Loucy (cell line): Measurements from ENCODE around the gene IRF9.

Experiments
- H2AFZ ChIP-seq: fragments of 200-600 bp; sonication (generic); 2 replicates; pipeline ENCODE4 v1.6.0; 2016; ENCODE audit warnings: antibody characterized with exemption, mild to moderate bottlenecking, low read length, moderate library complexity
- H3F3A ChIP-seq: fragments of 200-600 bp; 2 replicates; pipeline ENCODE4 v1.6.0; 2016; ENCODE audit warnings: antibody characterized with exemption, low read depth, mild to moderate bottlenecking
- H3K27me3 ChIP-seq: fragments of 200-600 bp; sonication (generic); 2 replicates; pipeline ENCODE4 v1.6.1; 2014; ENCODE audit warnings: low read length, mild to moderate bottlenecking; ENCODE audit not compliant: insufficient read depth, poor library complexity, severe bottlenecking
- H3K36me3 ChIP-seq: fragments of 200-600 bp; sonication (generic); 2 replicates; pipeline ENCODE4 v1.6.1; 2016; ENCODE audit warnings: low read length; ENCODE audit not compliant: insufficient read depth
- H3K4me1 ChIP-seq: fragments of 200-600 bp; sonication (generic); 2 replicates; pipeline ENCODE4 v1.5.1; 2014; ENCODE audit warnings: low read length, mild to moderate bottlenecking; ENCODE audit not compliant: insufficient read depth, poor library complexity, severe bottlenecking
- H3K4me2 ChIP-seq: fragments of 200-600 bp; sonication (generic); 2 replicates; pipeline ENCODE4 v1.6.0; 2014; ENCODE audit warnings: antibody characterized with exemption, low read length, low read depth, mild to moderate bottlenecking; ENCODE audit not compliant: poor library complexity, severe bottlenecking
- H3K4me3 ChIP-seq: fragments of 200-600 bp; sonication (generic); 2 replicates; pipeline ENCODE4 v1.5.1; 2014; ENCODE audit warnings: low read length, mild to moderate bottlenecking, mixed read lengths; ENCODE audit not compliant: poor library complexity, severe bottlenecking
- H3K79me2 ChIP-seq: fragments of 200-600 bp; sonication (generic); 2 replicates; pipeline ENCODE4 v1.6.1; 2014; ENCODE audit warnings: low read length; ENCODE audit not compliant: insufficient read depth
- H3K9ac ChIP-seq: fragments of 200-600 bp; sonication (generic); 2 replicates; pipeline ENCODE4 v1.6.0; 2014; ENCODE audit warnings: mild to moderate bottlenecking, low read depth, low read length, moderate library complexity; ENCODE audit not compliant: poor library complexity, severe bottlenecking
- H3K9me2 ChIP-seq: fragments of 200-600 bp; sonication (generic); replicated peaks from 2 replicates; pipeline ENCODE4 v1.6.1; 2016; ENCODE audit warnings: low read depth, low read length, mixed read lengths
- H3K9me3 ChIP-seq: fragments of 200-600 bp; sonication (generic); 2 replicates; pipeline ENCODE4 v1.6.1; 2014; ENCODE audit warnings: mild to moderate bottlenecking, antibody characterized with exemption, low read length, low read depth; ENCODE audit not compliant: insufficient read depth
- H4K20me1 ChIP-seq: fragments of 200-600 bp; sonication (generic); 2 replicates; pipeline ENCODE4 v1.6.0; 2014; ENCODE audit warnings: antibody characterized with exemption, low read length, mild to moderate bottlenecking; ENCODE audit not compliant: insufficient read depth, poor library complexity, severe bottlenecking
- EZH2phosphoT487 ChIP-seq: fragments of 200-600 bp; IDR thresholded peaks from 2 replicates; pipeline ENCODE4 v1.6.1; 2018; ENCODE audit warnings: antibody characterized with exemption, mild to moderate bottlenecking, moderate library complexity, borderline replicate concordance
- TF ChIP-seq, protein P1 (sequence below): fragments of 200-600 bp; sonication (generic); conservative IDR thresholded peaks from 2 replicates; pipeline ENCODE4 v1.5.1; 2014; ENCODE audit warnings: mild to moderate bottlenecking, antibody characterized with exemption, low read length

IRF9 gene

DNA sequence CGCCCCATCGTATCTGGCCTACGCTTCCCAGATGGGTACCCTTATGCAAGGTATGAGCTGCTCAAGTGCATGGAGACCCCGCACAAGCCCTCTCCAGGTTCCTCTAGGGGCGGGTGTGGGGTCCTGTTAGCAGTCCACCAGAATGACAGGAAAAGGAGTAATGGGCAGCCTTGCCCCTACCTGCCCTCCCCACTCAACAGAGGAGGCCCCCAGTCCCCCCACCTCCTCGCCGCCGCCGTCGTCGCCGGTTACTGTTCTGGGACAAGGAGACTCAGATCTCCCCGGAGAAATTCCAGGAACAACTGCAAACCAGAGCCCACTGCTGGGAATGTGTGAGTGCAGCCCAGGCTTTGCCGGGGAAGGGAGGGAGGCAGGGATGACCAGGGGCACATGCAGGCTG lies 16.8 kb downstream of the IRF9 start:
- no peak overlapping the region for H3K9ac ChIP-seq
- peaks cover 7% of the 10 kb centered on the region; the same call in 1 of the 2 replicates for H3K36me3 ChIP-seq
- H2AFZ ChIP-seq = no peak overlapping the region

DNA sequence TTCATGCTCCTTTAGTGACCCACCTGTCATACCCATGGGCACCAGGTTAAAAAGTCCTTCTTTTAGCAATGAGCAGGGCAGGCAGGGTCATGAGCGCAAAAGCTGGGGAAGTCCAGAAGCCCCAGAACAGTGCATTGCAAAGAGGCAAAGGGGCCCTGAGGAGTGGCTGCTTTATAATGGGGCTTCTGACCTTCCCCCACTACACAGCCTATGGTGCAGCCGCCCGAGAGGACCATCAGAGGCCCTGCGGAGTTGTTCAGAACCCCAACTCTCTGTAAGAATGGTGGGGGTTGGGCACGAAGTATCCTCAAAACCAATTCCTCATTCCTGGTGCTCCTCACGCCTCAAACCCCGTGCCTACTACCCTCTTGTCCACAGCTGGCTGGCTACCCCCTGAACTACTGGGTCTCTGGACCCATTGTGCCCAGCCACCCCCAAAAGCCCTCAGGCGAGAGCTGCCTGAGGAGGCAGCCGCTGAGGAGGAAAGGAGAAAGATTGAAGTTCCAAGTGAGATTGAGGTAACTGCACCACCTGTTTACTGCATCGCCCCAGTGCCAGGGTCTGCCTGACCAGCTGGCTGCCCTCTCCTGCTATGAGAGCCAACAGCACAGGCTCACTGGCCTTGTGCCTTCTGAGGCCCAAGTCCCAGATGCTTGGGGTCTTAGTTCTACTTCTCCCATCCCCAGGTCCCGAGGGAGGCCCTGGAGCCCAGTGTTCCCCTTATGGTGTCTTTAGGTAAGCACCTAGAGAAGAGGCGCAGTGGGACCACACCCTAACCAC lies 17.5 kb downstream of the IRF9 start:
- H4K20me1 ChIP-seq = no peaks in the 10 kb centered on the region
- H3K9ac ChIP-seq = no peak overlapping the region
- H3K4me2 ChIP-seq = no peak overlapping the region
- no peaks in the 10 kb centered on the region for H3K9me2 ChIP-seq
- no peak overlapping the region for H3K4me3 ChIP-seq
- TF ChIP-seq EZH2phosphoT487 = no peak
- TF ChIP-seq, protein P1, sequence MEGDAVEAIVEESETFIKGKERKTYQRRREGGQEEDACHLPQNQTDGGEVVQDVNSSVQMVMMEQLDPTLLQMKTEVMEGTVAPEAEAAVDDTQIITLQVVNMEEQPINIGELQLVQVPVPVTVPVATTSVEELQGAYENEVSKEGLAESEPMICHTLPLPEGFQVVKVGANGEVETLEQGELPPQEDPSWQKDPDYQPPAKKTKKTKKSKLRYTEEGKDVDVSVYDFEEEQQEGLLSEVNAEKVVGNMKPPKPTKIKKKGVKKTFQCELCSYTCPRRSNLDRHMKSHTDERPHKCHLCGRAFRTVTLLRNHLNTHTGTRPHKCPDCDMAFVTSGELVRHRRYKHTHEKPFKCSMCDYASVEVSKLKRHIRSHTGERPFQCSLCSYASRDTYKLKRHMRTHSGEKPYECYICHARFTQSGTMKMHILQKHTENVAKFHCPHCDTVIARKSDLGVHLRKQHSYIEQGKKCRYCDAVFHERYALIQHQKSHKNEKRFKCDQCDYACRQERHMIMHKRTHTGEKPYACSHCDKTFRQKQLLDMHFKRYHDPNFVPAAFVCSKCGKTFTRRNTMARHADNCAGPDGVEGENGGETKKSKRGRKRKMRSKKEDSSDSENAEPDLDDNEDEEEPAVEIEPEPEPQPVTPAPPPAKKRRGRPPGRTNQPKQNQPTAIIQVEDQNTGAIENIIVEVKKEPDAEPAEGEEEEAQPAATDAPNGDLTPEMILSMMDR = no peak
- no peak overlapping the region for H2AFZ ChIP-seq
- H3K9me3 ChIP-seq = no peaks in the 10 kb centered on the region
- H3F3A ChIP-seq = no peaks in the 10 kb centered on the region
- H3K27me3 ChIP-seq = no peaks in the 10 kb centered on the region
- H3K4me1 ChIP-seq = no peaks in the 10 kb centered on the region
- no peaks in the 10 kb centered on the region for H3K79me2 ChIP-seq
- peaks cover 7% of the 10 kb centered on the region; the same call in 1 of the 2 replicates for H3K36me3 ChIP-seq

More for the DNA sequence above, 16.8 kb downstream of the IRF9 start:
- Histone ChIP-seq H3F3A (no peaks in the 10 kb centered on the region), H3K4me3 (no peak overlapping the region), H3K79me2 (no peaks in the 10 kb centered on the region), H3K9me2 (no peaks in the 10 kb centered on the region), H3K9me3 (no peaks in the 10 kb centered on the region), H3K27me3 (no peaks in the 10 kb centered on the region), H3K4me1 (no peaks in the 10 kb centered on the region), H3K4me2 (no peak overlapping the region), H4K20me1 (no peaks in the 10 kb centered on the region)
- TF ChIP-seq, protein P1 = no peak
- TF ChIP-seq EZH2phosphoT487 = no peak

DNA sequence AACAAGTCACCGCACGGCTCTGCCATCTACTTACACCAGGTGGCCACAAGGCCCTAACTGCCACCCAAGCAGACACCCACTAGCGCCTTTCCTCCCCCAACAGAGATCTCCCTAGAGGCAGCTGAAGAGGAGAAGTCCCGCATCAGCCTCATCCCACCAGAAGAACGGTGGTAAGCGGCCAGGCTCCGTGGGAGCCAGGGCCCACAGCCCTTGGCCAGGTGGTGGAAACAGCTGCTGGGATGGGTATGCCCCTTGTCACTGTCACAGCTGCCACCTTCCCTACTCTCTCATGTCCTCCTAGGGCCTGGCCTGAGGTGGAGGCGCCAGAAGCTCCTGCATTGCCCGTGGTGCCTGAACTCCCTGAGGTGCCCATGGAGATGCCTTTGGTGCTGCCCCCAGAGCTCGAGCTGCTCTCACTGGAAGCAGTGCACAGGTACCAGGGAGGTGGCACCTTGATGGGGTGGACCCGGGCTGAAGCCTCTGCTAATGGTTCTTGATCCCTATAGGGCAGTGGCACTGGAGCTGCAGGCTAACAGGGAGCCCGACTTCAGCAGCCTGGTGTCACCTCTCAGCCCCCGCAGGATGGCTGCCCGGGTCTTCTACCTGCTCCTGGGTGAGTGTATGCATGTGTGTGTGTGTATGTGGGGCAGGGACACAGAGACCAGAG lies 18.4 kb downstream of the IRF9 start:
- Histone ChIP-seq H2AFZ (no peak overlapping the region), H3K4me2 (no peak overlapping the region), H3K9me2 (no peaks in the 10 kb centered on the region), H3K36me3 (peaks cover 7% of the 10 kb centered on the region; the same call in 1 of the 2 replicates), H4K20me1 (no peaks in the 10 kb centered on the region), H3K79me2 (no peaks in the 10 kb centered on the region), H3K4me3 (no peak overlapping the region), H3K9me3 (no peaks in the 10 kb centered on the region), H3F3A (no peaks in the 10 kb centered on the region), H3K27me3 (no peaks in the 10 kb centered on the region), H3K9ac (no peak overlapping the region), H3K4me1 (no peaks in the 10 kb centered on the region)
- TF ChIP-seq EZH2phosphoT487 = no peak
- TF ChIP-seq, protein P1 = no peak
